NOMO-1 treated with dmso at 0.1 percent for 144 hours (cell line): ENCODE measurements around the gene LRP2BP.
"Not testable (repeated sequence)": the region's sequence is repeated elsewhere in the genome, so short reads cannot be mapped to it uniquely, and the experiment has no call there.

ENCODE experiments used
- DNase-seq: peaks from one replicate; lab custom pipeline; 2025; ENCODE audit not compliant: unreplicated experiment; lab: John Stamatoyannopoulos, UW

The LRP2BP gene

GRCh38 chr4:185329879-185330510, 65.7 kb downstream of the LRP2BP start:
- not testable (repeated sequence) for DNase-seq

- DNase-seq = no peak
Measured at GRCh38 chr4:185328586-185328985, 67.1 kb downstream of the LRP2BP start.

- DNase-seq = not testable (repeated sequence)
Measured at GRCh38 chr4:185325721-185326120, 70.0 kb downstream of the LRP2BP start.

GRCh38 chr4:185324361-185324760, 71.4 kb downstream of the LRP2BP start:
- not testable (repeated sequence) for DNase-seq

GRCh38 chr4:185323606-185324005, 72.1 kb downstream of the LRP2BP start:
- DNase-seq = no peak

- no peak for DNase-seq
Measured at GRCh38 chr4:185322803-185323202, 72.9 kb downstream of the LRP2BP start.

GRCh38 chr4:185318679-185319078, 77.0 kb downstream of the LRP2BP start:
- no peak for DNase-seq

- DNase-seq = no peak
Measured at GRCh38 chr4:185317880-185318279, 77.8 kb downstream of the LRP2BP start.

GRCh38 chr4:185317462-185317861, 78.3 kb downstream of the LRP2BP start:
- DNase-seq = not testable (repeated sequence)
